ENCODE results near the gene CILP.

- TF ChIP-seq POLR2AphosphoS5 (IDR thresholded peaks at IDR 0.05; ENCODE audit: low read depth, low read length) = no peak
- no peak for TF ChIP-seq POLR2A (IDR thresholded peaks at IDR 0.05; ENCODE audit: low read depth, low read length)
- no peak for TF ChIP-seq POU2F2 (IDR thresholded peaks at IDR 0.05; ENCODE audit: low read depth, low read length)
- TF ChIP-seq PAX5 (IDR thresholded peaks at IDR 0.05; ENCODE audit: insufficient read depth, low read length, severe bottlenecking) = no peak
Observed at GRCh38 chr15:65156692-65157091, 54.6 kb downstream of the CILP start.
